ENCODE results near the gene GSK3B. TPM values are rescaled to one million over a fixed set of nuclear protein-coding genes. Genes with fewer than 3 reads are reported as not detected.

Gene GSK3B
- total RNA-seq, result 39.0 and 52.1 TPM in 2 replicates

DNA sequence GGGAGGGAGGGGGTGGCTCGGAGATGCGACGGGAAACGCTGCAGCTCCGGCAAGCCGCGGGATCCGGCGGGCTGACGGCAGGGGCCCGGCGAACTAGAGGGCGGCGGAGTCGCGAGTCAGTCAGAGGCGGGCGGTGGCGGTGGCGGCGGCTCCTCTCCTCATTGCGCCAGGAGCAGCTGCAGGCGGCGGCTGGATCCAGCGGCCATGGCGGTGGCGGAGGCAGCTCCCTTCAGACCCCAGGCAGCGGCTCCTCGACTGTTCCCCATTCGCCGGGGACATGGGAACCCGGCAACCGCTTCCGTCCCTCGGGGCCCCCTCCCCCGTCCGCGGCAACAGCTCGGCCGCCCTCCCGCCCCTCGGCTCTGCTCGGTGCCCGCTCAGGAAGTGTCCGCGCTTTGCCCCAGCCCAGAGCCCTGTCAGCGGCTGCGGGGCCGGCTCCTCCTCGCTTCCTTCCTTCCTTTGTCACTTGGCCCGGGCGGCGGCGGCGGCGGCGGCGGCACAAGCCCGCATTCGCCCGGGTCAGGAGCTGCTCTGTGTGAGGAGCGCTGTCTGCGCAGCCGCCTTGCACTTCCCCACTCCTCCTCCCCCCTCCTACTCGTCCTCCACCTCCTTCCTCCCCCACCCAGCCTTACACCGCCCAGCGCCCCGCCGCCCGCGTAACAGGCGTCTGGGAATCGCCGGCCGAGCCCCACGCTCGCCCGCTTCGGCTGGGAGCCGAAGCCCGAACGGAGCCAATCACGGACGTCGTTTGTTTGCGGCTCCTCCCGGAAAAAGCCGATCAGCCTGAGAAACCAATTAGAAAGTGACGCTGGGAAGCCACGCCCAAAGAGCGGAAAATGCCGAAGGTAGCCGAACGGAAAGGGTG lies at the start of gene GSK3B:
Gene GSK3B, minus strand, starts transcription at position 537 of the 865 bp plus-strand sequence. CDS start 1,013 bp downstream, outside the sequence.

DNA sequence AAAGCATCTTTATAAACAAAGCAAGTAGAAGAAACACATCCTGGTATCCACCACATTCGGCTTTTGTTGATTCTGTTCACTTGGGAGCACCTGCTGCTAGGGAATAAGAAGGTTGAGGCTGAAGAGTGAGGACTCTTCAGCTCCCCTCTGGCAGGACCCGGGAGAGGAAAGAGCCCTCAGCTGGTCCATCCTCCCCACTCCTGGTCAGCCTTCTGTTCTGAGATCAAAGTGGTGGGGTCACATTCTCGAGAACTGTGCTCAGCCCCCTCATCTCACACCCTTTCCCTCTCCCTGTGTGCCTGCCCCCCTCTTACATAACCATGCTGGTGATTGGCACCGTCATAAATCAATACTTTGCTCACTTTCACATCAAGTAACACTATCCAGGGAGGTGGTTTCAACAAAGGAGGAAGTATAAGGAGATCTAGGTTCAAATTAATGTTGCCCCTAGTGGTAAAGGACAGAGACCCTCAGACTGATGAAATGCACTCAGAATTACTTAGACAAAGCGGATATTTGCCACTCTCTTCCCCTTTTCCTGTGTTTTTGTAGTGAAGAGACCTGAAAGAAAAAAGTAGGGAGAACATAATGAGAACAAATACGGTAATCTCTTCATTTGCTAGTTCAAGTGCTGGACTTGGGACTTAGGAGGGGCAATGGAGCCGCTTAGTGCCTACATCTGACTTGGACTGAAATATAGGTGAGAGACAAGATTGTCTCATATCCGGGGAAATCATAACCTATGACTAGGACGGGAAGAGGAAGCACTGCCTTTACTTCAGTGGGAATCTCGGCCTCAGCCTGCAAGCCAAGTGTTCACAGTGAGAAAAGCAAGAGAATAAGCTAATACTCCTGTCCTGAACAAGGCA lies 312.7 kb downstream of the GSK3B start, which contains the start of gene NR1I2:
Gene NR1I2, plus strand, starts transcription at position 772 of the 869 bp plus-strand sequence.

Other genes starting within 250 kb of the GSK3B start
- gene GPR156, start 190.8 kb upstream of the GSK3B start, total RNA-seq, result under 0.01 and 0.09 TPM in 2 replicates

Measured in endothelial cell of coronary artery (primary cell).